Pulmonary artery endothelial cell (primary cell): Measurements from ENCODE around the gene C5AR1. TPM values are rescaled to one million over a fixed set of nuclear protein-coding genes. Genes with fewer than 3 reads are reported as not detected.
A peak's percentile ranks its signal among the peaks of the same experiment; 100 is the strongest.
"Not testable (repeated sequence)": the region's sequence is repeated elsewhere in the genome, so short reads cannot be mapped to it uniquely, and the experiment has no call there.

ENCODE experiments used
- DNase-seq: peaks from one replicate; pipeline ENCODE4 v3.0.0-alpha.2; 2011; ENCODE audit warnings: low read depth, low spot score
- total RNA-seq: library from RNA; depleted of rRNA; stranded (reverse); fragments of >200 nt; gene quantifications from 2 replicates; pipeline ENCODE4 v1.2.3, GENCODE V29; 2014

C5AR1 gene
- total RNA-seq, 1 donor from 2014 or later: not detected

DNA sequence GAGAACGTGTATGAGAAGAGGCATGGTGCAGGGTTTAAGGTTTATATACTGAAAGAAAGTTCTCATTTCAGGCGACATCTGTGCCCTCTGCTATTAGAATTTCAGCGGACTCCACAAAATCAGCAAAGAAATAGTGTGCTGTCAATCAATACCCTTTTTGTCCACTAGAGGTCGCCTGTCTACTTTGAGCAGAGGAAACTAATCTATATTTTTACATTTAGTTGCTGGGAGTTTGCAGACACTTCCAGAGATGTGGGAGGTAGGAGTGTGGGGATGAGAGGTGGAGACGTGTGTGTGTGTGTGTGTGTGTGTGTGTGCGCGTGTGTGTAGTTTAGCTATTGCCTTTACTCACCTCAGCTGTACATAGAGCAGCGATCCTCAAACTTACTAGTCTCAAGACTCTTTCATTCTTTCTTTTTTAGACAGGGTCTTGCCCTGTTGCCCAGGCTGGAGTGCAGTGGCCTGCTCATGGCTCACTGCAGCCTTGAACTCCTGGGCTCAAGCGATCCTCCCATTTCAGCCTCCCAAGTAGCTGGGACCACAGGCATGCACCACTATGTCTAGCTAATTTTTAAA lies 25.2 kb upstream of the C5AR1 start:
- DNase-seq: no peak

DNA sequence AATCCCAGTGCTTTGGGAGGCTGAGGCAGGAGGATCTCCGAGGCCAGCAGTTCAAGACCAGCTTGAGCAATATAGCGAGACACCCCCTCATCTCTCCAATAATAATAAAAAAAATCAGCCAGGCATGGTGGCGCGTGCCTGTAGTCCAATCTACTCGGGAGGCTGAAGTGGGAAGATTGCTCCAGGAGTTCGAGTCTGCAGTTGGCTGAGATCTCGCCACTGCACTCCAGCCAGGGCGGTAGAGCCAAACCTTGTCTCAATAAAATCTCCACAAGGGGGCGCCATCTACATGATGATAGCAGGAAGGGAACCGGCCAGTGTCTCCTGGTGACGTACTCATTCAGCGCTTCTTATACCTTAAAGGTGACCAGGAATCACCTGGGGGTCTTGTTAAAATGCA lies 13.6 kb upstream of the C5AR1 start:
- peak; percentile 33 for DNase-seq

DNA sequence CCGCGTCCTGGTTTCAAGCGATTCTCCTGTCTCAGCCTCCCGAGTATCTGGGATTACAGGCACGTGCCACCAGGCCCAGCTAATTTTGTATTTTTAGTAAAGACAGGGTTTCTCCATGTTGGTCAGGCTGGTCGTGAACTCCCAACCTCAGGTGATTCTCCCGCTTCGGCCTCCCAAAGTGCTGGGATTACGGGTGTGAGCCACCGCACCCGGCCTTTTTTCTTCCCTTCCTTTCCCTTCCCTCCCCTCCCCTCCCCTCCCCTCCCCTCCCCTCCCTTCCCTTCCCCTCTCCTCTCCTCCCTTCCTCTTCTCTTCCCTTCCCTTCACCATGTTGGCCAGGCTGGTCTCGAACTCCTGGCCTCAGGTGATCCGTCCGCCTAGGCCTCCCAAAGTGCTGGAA lies 8.8 kb upstream of the C5AR1 start:
- DNase-seq: not testable (repeated sequence)

DNA sequence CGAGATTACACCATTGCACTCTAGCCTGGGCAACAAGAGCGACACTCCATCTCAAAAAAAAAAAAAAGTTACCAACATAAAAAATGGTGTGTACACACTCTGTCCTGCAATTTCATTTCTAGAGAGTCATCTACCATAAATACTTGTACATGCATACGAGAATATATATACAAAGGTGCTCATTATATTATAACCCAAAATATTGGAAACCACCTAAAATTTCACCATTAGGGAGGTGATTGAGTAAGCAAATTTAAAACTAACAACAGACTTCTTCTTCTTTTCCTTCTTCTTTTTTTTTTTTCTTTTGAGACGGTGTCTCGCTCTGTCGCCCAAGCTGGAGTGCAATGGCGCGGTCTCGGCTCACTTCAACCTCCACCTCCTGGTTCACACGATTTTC lies 7.4 kb upstream of the C5AR1 start:
- no peak for DNase-seq

DNA sequence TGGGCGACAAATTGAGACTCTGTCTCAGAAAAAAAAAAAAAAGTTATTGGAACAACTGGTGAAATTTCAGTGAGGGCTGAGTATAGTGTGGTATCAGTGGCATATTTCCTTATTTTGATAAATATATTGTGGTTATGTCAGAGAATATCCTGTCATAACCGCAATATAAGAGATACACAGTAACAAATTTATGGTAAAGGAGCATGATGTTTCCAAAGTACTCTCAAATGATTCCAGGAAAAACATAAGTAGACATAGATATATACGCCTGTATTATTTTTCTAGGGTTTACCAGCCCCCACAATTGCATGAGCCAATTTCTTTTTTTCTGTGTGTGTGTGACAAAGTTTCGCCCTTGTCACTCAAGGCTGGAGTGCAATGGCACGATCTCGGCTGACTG lies 5.7 kb upstream of the C5AR1 start:
- DNase-seq: no peak

DNA sequence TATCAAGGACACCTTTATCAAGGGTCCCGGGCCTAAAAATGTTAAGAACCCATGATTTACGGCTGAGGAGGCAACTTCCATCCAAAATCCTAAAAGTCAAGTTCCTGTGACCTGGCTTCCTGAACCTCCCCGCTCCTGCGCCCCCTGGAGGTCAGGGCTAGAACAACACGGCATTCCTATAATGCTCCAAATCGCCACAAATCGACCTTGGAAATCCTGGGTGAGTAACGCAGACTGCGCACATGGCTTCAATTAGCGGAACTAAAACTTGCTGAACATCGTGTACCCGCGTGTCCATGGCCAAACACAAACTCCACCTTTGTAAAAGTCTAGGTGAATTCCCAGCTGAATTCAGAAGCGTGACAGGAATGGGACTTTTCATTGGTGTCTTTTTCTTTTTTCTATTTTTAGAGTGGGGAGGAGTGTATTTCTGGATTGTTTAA lies 4.3 kb upstream of the C5AR1 start:
- DNase-seq: no peak

DNA sequence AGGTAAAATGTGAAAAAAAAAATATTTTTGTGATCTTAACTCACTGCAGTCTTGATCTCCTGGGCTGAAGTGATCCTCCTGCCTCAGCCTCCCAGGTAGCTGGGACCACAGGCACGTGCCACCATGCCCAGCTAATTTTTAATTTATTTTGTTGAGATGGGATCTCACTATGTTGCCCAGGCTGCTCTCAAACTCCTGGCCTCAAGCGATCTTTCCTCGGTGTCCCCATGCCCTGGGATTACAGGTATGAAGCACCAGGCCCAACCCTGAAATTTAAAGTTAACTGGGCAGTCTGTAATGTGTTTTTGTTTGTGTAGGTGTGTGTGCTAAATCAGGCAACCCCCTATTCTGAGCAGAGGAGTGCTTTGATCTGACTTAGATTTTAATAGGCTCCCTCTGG lies 3.4 kb upstream of the C5AR1 start:
- no peak for DNase-seq

DNA sequence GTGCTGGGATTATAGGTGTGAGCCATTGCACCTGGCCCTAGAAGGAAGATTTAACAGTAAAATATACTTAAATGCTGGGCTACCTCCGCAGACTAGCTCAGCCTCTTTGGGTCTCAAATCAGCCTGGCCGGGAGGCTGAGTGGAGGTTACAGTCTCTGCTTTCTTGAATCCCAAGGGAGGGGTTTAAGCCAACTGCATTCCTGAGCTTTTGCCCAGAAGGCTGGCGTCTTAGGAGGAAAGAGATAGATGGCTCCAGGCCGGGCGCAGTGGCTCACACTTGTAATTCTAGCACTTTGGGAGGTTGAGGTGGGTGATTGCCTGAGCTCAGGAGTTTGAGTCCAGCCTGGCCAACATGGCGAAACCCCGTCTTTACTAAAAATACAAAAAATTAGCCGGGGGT lies 623 bp upstream of the C5AR1 start:
- no peak for DNase-seq

DNA sequence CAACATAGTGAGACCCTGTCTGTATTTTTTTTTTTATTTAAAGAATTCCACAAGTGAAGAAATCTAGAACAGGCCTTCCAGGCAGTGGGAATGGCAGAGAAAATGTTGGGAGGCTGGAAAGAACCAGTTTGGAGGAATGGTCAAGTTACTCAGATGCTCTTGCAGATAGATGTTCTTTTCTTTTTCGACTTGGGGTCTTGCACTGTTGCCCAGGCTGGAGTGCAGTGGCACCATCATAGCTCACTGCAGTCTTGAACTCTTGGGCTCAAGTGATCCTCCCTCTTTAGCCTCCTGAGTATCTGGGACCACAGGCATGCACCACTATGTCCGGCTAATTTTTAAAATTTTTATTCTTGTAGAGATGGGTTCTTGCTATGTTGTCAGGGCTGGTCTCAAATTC lies 662 bp downstream of the C5AR1 start:
- no peak for DNase-seq

DNA sequence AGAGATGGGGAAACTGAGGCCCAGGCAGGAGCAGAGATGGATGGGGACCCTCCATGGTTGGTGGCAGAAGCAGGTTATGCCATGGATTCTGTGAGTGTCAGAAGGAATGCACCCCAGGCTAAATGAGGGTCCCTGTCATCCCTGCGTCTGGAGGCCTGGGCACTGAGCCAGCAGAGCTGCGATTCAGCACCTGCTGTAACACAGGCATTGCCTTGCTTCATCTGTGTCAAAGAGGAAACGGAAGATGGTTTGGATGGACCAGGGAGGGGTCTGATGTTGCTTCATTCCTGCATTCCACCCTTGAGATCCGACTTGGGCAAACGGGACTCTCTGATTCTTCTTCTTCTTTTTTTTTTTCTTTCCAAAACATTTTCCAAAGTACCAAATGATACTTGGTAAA lies 1.2 kb downstream of the C5AR1 start:
- no peak for DNase-seq

DNA sequence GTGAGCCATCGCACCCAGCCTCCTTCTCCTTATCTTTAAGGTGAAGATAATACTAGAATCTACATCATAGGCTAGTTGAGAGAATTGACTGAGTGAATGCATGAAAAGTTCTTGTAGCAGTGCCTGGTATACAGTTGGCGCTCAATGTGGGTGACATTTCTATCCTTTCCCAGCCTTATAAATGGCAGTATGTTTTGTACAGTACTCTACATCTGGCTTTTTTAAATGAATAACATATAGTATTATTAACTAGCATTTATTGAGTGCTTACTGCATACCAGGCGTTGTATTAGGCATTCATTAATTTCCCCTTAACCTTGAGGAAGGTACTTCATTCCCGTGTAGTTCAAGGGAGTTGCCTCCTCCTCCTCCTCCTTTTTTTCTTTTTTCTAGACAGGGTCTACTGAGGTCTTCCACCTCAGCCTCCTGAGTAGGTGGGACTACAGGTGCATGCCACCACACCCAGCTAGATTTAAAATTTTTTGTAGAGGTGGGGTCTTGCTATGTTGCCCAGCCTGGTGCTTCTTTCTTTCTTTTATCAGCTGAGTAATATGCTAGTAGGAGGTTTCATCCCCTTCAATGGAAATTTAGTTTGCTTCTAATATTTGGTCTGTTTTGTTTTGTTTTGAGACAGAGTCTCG lies 2.8 kb downstream of the C5AR1 start:
- no peak for DNase-seq

DNA sequence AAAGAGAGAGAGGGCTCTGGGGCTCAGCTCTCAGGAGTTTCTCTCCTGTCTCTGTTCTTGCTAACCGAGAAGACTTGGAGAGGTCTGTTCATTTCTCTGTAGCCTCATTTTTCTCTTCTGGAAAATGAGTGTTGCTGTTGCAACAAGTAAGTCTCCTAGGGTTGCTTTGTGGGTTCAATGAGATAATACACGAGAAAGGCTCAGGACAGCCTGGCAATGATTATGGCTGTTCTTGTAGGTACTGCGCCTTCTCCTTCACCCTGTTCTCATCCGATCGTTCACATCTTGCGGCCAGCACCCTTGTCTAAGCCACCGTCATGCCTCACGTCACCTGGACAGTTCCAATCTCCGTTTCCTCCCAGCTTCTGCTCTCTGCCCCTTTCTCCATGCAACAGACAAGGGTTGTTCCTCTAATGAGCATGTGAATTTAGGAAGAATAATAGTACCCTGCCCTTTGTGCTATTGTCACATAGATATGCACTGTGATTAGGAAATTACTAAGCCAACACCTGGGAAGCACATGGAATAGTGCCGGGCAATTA lies 4.2 kb downstream of the C5AR1 start:
- DNase-seq: no peak

DNA sequence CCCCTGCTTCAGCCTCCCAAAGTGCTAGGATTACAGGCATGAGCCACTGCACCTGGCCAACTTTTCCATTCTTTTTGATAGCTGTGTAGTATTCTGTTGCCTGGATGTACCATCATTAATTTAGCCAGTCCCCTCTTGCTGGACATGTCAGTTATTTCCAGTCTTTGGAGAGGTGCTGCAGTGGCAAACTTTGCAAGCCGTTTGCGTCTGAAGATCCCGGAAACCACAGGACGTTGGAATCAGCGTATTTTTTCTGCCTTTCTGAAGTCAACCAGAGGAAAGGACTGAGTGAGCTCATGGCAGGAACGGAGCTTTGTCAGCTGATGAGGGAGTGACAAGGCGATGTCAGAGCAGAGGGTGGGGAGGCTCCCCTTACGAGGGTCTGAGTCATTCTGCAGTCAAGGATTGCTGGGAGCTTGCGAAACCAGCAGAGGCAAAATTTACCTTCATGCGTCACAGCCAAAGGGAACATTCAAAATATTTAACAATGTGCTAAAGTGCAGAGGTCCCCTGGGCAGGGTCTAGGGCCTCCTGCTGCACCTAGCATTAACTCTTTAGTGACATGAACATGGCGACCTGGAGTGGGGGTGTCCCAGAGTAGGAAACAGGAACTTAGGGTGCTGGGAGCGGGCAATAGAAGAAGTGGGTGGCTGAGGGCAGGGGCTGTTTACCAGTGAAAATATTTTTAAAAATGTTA lies 5.6 kb downstream of the C5AR1 start:
- DNase-seq: no peak

DNA sequence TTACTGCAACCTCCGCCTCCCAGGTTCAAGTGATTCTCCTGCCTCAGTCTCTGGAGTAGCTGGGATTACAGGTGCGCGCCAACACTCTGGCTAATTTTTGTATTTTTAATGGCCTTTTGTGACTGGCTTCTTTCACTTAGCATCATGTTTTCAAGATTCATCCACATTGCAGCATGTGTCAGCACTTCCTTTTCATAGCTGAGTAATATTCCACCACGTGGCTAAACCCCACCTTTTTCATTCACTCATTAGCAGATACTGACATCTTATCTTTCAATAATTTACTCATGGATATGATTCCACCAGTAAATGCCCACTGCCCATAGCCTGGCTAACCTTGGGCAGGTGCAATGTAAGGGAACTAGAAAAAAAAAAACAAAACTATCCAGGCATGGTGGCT lies 6.9 kb downstream of the C5AR1 start:
- DNase-seq: no peak

DNA sequence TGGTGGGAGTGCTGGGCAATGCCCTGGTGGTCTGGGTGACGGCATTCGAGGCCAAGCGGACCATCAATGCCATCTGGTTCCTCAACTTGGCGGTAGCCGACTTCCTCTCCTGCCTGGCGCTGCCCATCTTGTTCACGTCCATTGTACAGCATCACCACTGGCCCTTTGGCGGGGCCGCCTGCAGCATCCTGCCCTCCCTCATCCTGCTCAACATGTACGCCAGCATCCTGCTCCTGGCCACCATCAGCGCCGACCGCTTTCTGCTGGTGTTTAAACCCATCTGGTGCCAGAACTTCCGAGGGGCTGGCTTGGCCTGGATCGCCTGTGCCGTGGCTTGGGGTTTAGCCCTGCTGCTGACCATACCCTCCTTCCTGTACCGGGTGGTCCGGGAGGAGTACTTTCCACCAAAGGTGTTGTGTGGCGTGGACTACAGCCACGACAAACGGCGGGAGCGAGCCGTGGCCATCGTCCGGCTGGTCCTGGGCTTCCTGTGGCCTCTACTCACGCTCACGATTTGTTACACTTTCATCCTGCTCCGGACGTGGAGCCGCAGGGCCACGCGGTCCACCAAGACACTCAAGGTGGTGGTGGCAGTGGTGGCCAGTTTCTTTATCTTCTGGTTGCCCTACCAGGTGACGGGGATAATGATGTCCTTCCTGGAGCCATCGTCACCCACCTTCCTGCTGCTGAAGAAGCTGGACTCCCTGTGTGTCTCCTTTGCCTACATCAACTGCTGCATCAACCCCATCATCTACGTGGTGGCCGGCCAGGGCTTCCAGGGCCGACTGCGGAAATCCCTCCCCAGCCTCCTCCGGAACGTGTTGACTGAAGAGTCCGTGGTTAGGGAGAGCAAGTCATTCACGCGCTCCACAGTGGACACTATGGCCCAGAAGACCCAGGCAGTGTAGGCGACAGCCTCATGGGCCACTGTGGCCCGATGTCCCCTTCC lies 10.5 kb downstream of the C5AR1 start:
- no peak for DNase-seq

DNA sequence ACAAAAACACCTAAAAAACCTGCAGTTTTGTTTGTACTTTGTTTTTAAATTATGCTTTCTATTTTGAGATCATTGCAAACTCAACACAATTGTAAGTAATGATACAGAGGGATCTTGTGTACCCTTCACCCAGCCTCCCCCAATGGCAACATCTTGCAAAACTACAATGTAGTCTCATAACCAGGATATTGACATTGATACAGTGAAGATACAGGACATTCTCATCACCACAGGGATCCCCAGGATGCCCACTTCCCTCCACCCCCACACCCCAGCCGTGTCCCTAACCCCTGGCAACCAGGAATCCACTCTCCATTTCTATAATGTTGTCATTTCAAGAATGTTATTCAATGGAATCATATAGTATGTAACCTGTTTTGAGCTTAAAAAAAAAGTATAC lies 12.0 kb downstream of the C5AR1 start:
- no peak for DNase-seq

DNA sequence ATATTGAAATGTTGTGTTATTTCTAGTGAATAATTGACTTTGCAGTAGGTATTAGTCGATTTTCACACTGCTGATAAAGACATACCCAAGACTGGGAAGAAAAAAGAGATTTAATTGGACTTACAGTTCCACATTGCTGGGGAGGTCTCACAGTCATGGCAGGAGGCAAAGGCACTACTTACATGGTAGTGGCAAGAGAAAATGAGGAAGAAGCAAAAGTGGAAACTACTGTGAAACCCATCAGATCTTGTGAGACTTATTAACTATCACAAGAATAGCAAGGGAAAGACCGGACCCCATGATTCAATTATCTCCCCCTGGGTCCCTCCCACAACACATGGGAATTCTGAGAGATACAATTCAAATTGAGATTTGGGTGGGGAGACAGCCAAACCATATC lies 12.4 kb downstream of the C5AR1 start:
- DNase-seq: no peak

DNA sequence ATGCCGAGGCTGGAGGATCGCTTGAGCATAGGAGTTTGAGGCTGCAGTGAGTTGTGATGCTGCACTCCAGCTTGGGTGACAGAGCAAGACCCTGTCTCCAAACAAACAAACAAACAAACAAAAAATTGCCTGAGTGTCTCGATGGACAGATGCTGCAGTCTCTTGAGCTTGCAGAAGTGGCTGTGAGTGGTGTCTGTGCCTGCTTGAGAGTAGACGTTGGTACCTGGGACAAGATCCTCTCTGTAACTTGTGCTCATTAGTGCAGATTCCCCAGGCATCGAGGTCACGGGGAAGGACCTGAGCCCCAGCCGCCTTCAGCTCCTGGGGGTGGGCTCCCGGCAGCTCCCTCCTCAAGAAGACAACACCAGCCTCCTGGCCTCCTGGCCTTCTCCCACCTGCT lies 13.7 kb downstream of the C5AR1 start:
- no peak for DNase-seq

DNA sequence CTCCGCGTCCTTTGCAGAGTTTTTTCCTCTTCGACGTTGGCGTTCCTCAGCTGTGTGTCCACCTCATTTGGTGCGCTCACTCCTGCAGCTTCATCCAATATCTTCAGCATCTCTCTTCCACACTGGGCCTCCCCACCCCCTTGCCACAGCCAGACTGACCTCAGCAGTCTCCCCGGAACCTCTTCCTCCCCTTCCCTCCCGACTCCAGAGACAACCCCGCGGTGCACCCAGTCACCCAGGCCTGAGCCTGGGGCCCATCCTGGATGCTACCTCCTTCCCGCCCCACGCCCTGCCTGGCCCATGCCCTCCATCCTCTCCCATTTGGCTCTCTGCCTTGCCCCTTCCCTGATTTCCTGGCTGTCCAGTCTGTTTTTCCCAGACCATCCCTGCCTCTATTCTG lies 14.2 kb downstream of the C5AR1 start:
- DNase-seq: no peak

DNA sequence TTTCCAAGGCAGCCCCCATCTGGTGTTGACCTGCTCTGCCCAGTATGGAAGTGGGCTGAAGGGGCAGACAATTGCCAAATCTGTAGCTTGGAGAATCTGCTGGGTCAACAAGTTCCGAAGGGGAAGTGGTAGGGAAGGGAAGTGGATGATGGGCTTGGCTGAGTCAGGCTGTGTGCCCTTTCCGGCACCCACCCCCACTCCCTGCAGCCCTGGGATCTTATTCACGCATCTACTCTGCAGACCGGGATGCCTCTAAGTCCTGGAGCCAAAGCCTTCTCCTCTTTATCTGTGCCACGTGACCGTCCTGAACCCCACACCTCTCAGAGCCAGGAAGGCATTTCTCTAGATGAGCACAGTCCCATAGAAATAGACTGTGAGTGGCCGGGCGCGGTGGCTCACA lies 14.8 kb downstream of the C5AR1 start:
- no peak for DNase-seq

DNA sequence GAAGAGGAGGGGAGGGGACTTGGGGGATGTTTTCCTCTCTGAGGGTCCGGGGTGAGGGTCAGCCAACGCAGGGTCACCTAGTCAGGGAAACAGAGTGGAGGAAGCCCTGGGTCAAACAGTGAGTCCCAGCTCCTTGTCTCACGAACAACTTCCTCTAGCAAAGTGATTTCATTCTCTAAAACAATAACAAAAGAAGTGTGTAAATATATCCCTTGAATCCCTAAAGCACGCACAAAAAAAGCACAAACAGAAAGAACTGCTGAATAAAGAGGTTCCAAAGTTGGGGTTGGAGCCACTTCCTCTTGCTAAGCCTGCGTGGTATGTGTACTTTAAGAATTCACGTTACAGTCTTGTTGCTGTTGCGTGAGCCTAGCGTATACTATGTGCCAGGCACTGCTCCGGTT lies 20.8 kb downstream of the C5AR1 start:
- DNase-seq: peak; percentile 4

DNA sequence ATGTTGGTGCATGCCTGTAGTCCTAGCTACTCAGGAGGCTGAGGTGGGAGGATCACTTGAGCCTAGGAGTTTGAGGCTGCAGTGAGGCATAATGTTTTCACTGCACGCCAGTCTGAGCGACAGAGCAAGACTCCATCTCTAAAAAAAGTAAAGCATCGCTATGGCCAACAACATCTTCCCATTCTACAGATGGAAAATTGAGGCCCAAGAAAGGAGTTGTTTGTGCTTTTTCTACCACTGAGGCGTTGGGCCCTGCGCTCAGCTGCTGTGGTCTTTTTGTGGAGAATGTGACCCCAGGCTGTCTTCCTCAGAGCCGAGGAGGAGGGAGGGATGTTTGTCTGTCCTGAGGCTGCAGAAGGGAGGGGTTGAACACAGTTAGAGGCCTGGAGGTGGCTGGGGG lies 21.8 kb downstream of the C5AR1 start:
- DNase-seq: no peak
